Nephron progenitor cell (in vitro differentiated cells): ENCODE measurements around the gene UNC45A.
A peak's percentile ranks its signal among the peaks of the same experiment; 100 is the strongest.
"Not testable (repeated sequence)": the region's sequence is repeated elsewhere in the genome, so short reads cannot be mapped to it uniquely, and the experiment has no call there.

Source experiments
- DNase-seq: peaks from one replicate; pipeline ENCODE4 v3.0.0; 2021
- H3K27ac Mint-ChIP-seq: 2 replicates; pipeline ENCODE4 v1.8.0; 2021; ENCODE audit warnings: mild to moderate bottlenecking, moderate library complexity, mixed read lengths
- H3K27me3 Mint-ChIP-seq: 2 replicates; pipeline ENCODE4 v1.8.0; 2021; ENCODE audit warnings: mild to moderate bottlenecking, low read depth, mixed read lengths; ENCODE audit not compliant: poor library complexity
- H3K36me3 Mint-ChIP-seq: 2 replicates; pipeline ENCODE4 v1.8.0; 2021; ENCODE audit warnings: low read depth, mixed read lengths
- H3K4me1 Mint-ChIP-seq: 2 replicates; pipeline ENCODE4 v1.8.0; 2021; ENCODE audit warnings: mixed read lengths
- H3K4me3 Mint-ChIP-seq: 2 replicates; pipeline ENCODE4 v1.8.0; 2021; ENCODE audit warnings: mild to moderate bottlenecking, moderate library complexity, mixed read lengths
- H3K9me3 Mint-ChIP-seq: 2 replicates; pipeline ENCODE4 v1.8.0; 2021; ENCODE audit warnings: mild to moderate bottlenecking, moderate library complexity, mixed read lengths
- CTCF ChIP-seq: fragments of 200-600 bp; sonication (generic); IDR thresholded peaks from 2 replicates; pipeline ENCODE4 v1.5.0; 2021; ENCODE audit warnings: antibody characterized with exemption

Gene UNC45A

GRCh38 chr15:90893175-90894090 is 41.7 kb upstream of the UNC45A start:
- H3K4me1 Mint-ChIP-seq: peaks cover 29% of the 10 kb centered on the region
- DNase-seq: no peak
- no peaks in the 10 kb centered on the region for H3K9me3 Mint-ChIP-seq
- H3K27ac Mint-ChIP-seq: no peak overlapping the region
- H3K36me3 Mint-ChIP-seq: peaks cover 10% of the 10 kb centered on the region
- no peak overlapping the region for H3K4me3 Mint-ChIP-seq
- no peak for TF ChIP-seq CTCF
- peaks cover 8% of the 10 kb centered on the region for H3K27me3 Mint-ChIP-seq

- no peak for TF ChIP-seq CTCF
- Mint-ChIP-seq H3K27me3 (peaks cover 18% of the 10 kb centered on the region), H3K27ac (no peak overlapping the region), H3K36me3 (peaks cover 10% of the 10 kb centered on the region), H3K4me1 (peaks cover 10% of the 10 kb centered on the region), H3K4me3 (no peak overlapping the region), H3K9me3 (no peaks in the 10 kb centered on the region)
- DNase-seq: no peak
Observed at GRCh38 chr15:90895571-90896117, 39.4 kb upstream of the UNC45A start.

GRCh38 chr15:90897131-90897655 is 37.9 kb upstream of the UNC45A start:
- not testable (repeated sequence) for H3K27ac Mint-ChIP-seq, DNase-seq, H3K9me3 Mint-ChIP-seq, H3K36me3 Mint-ChIP-seq, H3K4me3 Mint-ChIP-seq
- Mint-ChIP-seq H3K27me3 (peaks cover 21% of the 10 kb centered on the region), H3K4me1 (peaks cover 20% of the 10 kb centered on the region)

- Mint-ChIP-seq H3K4me3 (peak overlapping the region; percentile 87), H3K4me1 (peaks cover 25% of the 10 kb centered on the region), H3K9me3 (no peaks in the 10 kb centered on the region), H3K27me3 (peaks cover 31% of the 10 kb centered on the region), H3K36me3 (peaks cover 14% of the 10 kb centered on the region), H3K27ac (peak overlapping the region; percentile 39)
- DNase-seq: no peak
- TF ChIP-seq CTCF: no peak
Observed at GRCh38 chr15:90901175-90902039, 33.7 kb upstream of the UNC45A start.

GRCh38 chr15:90902040-90902839 is 32.8 kb upstream of the UNC45A start:
- H3K4me3 Mint-ChIP-seq: peak overlapping the region; percentile 87
- H3K9me3 Mint-ChIP-seq: no peaks in the 10 kb centered on the region
- peak overlapping the region; percentile 39 for H3K27ac Mint-ChIP-seq
- H3K27me3 Mint-ChIP-seq: peaks cover 31% of the 10 kb centered on the region
- peaks cover 25% of the 10 kb centered on the region for H3K4me1 Mint-ChIP-seq
- TF ChIP-seq CTCF: peak; percentile 40
- DNase-seq: peak; percentile 76
- H3K36me3 Mint-ChIP-seq: peaks cover 21% of the 10 kb centered on the region
